ENCODE data around the gene SBSN.

The SBSN gene

GRCh38 chr19:35528218-35529038 is at the start of gene SBSN:
Gene SBSN (minus strand): TSS chr19:35528311. CDS start chr19:35528281, 30 bp downstream.
- H3K4me3 ChIP-seq (ENCODE audit: low read length): no peak within 1 kb of the TSS

GRCh38 chr19:35571406-35571965 is 43.4 kb upstream of the SBSN start:
- no peak overlapping the region for H3K4me3 ChIP-seq (ENCODE audit: low read length)
- no peak for TF ChIP-seq ZNF274 (IDR thresholded peaks at IDR 0.05; ENCODE audit: low read depth, low read length)

More at GRCh38 chr19:35528218-35529038, at the start of gene SBSN:
- no peak for TF ChIP-seq ZNF274 (IDR thresholded peaks at IDR 0.05; ENCODE audit: low read depth, low read length)

GRCh38 chr19:35569281-35569781 is 41.2 kb upstream of the SBSN start:
- no peak for TF ChIP-seq ZNF274 (IDR thresholded peaks at IDR 0.05; ENCODE audit: low read depth, low read length)

GRCh38 chr19:35566738-35567137 is 38.6 kb upstream of the SBSN start:
- no peak overlapping the region for H3K4me3 ChIP-seq (ENCODE audit: low read length)
- TF ChIP-seq ZNF274 (IDR thresholded peaks at IDR 0.05; ENCODE audit: low read depth, low read length): no peak

More at GRCh38 chr19:35569281-35569781, 41.2 kb upstream of the SBSN start:
- no peak overlapping the region for H3K4me3 ChIP-seq (ENCODE audit: low read length)

- no peak for TF ChIP-seq ZNF274 (IDR thresholded peaks at IDR 0.05; ENCODE audit: low read depth, low read length)
- H3K4me3 ChIP-seq (ENCODE audit: low read length): no peak overlapping the region
Observed at GRCh38 chr19:35565016-35565856, 37.1 kb upstream of the SBSN start.

GRCh38 chr19:35563207-35563829 is 35.2 kb upstream of the SBSN start, which contains the start of gene ATP4A:
Gene ATP4A (minus strand): TSS chr19:35563658. CDS start chr19:35563629, 29 bp downstream.
- TF ChIP-seq ZNF274 (IDR thresholded peaks at IDR 0.05; ENCODE audit: low read depth, low read length): no peak
- H3K4me3 ChIP-seq (ENCODE audit: low read length): no peak within 1 kb of the TSS

- no peak for TF ChIP-seq ZNF274 (IDR thresholded peaks at IDR 0.05; ENCODE audit: low read depth, low read length)
- H3K4me3 ChIP-seq (ENCODE audit: low read length): no peak overlapping the region
Observed at GRCh38 chr19:35562776-35563175, 34.7 kb upstream of the SBSN start.

GRCh38 chr19:35562336-35562735 is 34.2 kb upstream of the SBSN start:
- TF ChIP-seq ZNF274 (IDR thresholded peaks at IDR 0.05; ENCODE audit: low read depth, low read length): no peak

GRCh38 chr19:35561436-35561835 is 33.3 kb upstream of the SBSN start:
- no peak overlapping the region for H3K4me3 ChIP-seq (ENCODE audit: low read length)
- no peak for TF ChIP-seq ZNF274 (IDR thresholded peaks at IDR 0.05; ENCODE audit: low read depth, low read length)

More at GRCh38 chr19:35562336-35562735, 34.2 kb upstream of the SBSN start:
- no peak overlapping the region for H3K4me3 ChIP-seq (ENCODE audit: low read length)

GRCh38 chr19:35560677-35561076 is 32.6 kb upstream of the SBSN start:
- TF ChIP-seq ZNF274 (IDR thresholded peaks at IDR 0.05; ENCODE audit: low read depth, low read length): no peak

GRCh38 chr19:35560271-35560670 is 32.2 kb upstream of the SBSN start:
- no peak for TF ChIP-seq ZNF274 (IDR thresholded peaks at IDR 0.05; ENCODE audit: low read depth, low read length)
- no peak overlapping the region for H3K4me3 ChIP-seq (ENCODE audit: low read length)

More at GRCh38 chr19:35560677-35561076, 32.6 kb upstream of the SBSN start:
- no peak overlapping the region for H3K4me3 ChIP-seq (ENCODE audit: low read length)

- TF ChIP-seq ZNF274 (IDR thresholded peaks at IDR 0.05; ENCODE audit: low read depth, low read length): no peak
- H3K4me3 ChIP-seq (ENCODE audit: low read length): no peak overlapping the region
Observed at GRCh38 chr19:35559781-35560180, 31.7 kb upstream of the SBSN start.

- H3K4me3 ChIP-seq (ENCODE audit: low read length): no peak overlapping the region
- TF ChIP-seq ZNF274 (IDR thresholded peaks at IDR 0.05; ENCODE audit: low read depth, low read length): no peak
Observed at GRCh38 chr19:35559281-35559659, 31.2 kb upstream of the SBSN start.

All from GM08714 (cell line).